Left renal cortex interstitium (tissue), 4 donors: Measurements from ENCODE around the gene RAPGEF2. TPM values are rescaled to one million over a fixed set of nuclear protein-coding genes. Genes with fewer than 3 reads are reported as not detected.

ENCODE experiments used
- DNase-seq, 4 donors: peaks; one replicate each; pipeline ENCODE4 v3.0.0-alpha.2; 2013; ENCODE audit warnings: low read depth in 4 of 4, low spot score in 2 of 4, missing footprints in 1 of 4
- polyA plus RNA-seq, 4 donors: library from polyadenylated mRNA; unstranded; fragments of 120-200 nt; gene quantifications; one replicate each; pipeline ENCODE4 v1.2.1, GENCODE V29; 2013; ENCODE audit not compliant: insufficient read length in 4 of 4

The RAPGEF2 gene
- polyA plus RNA-seq, 4 donors = 40.0 to 50.9 (median 49.1) TPM

GRCh38 chr4:159269116-159269515 lies 166.2 kb downstream of the RAPGEF2 start:
- DNase-seq = no peak

GRCh38 chr4:159269956-159270355 lies 167.1 kb downstream of the RAPGEF2 start:
- DNase-seq = no peak

GRCh38 chr4:159271856-159272255 lies 169.0 kb downstream of the RAPGEF2 start:
- no peak for DNase-seq

GRCh38 chr4:159272273-159273140 lies 169.6 kb downstream of the RAPGEF2 start:
- no peak for DNase-seq

GRCh38 chr4:159273141-159273438 lies 170.2 kb downstream of the RAPGEF2 start:
- no peak for DNase-seq

GRCh38 chr4:159273841-159274240 lies 171.0 kb downstream of the RAPGEF2 start:
- DNase-seq = no peak

- no peak for DNase-seq
These were observed 175.5 kb downstream of the RAPGEF2 start for GRCh38 chr4:159278399-159278798.

- DNase-seq = no peak
These were observed 176.2 kb downstream of the RAPGEF2 start for GRCh38 chr4:159279084-159279483.

- DNase-seq = no peak
These were observed 177.7 kb downstream of the RAPGEF2 start for GRCh38 chr4:159280442-159281172.

- DNase-seq = no peak
These were observed 178.9 kb downstream of the RAPGEF2 start for GRCh38 chr4:159281771-159282170.

- no peak for DNase-seq
These were observed 179.4 kb downstream of the RAPGEF2 start for GRCh38 chr4:159282329-159282728.

GRCh38 chr4:159282944-159283343 lies 180.1 kb downstream of the RAPGEF2 start:
- no peak for DNase-seq

GRCh38 chr4:159283696-159284095 lies 180.8 kb downstream of the RAPGEF2 start:
- no peak for DNase-seq

GRCh38 chr4:159284113-159284512 lies 181.2 kb downstream of the RAPGEF2 start:
- no peak for DNase-seq

GRCh38 chr4:159284733-159285132 lies 181.9 kb downstream of the RAPGEF2 start:
- no peak for DNase-seq

GRCh38 chr4:159287767-159288166 lies 184.9 kb downstream of the RAPGEF2 start:
- no peak for DNase-seq

- DNase-seq = no peak
These were observed 186.8 kb downstream of the RAPGEF2 start for GRCh38 chr4:159289682-159290081.

- no peak for DNase-seq
These were observed 187.6 kb downstream of the RAPGEF2 start for GRCh38 chr4:159290321-159291030.

GRCh38 chr4:159291176-159291575 lies 188.3 kb downstream of the RAPGEF2 start:
- DNase-seq = no peak

GRCh38 chr4:159292137-159292896 lies 189.4 kb downstream of the RAPGEF2 start:
- DNase-seq = no peak
